NB4 (cell line): ENCODE measurements around the gene RNF31.

Experiments
- DNase-seq: peaks from one replicate; pipeline ENCODE4 v3.0.0; 2010; ENCODE audit warnings: low read depth
- H3K4me3 ChIP-seq: one replicate; pipeline ENCODE4 v1.5.1; 2011; ENCODE audit warnings: mild to moderate bottlenecking, low read depth, low read length, moderate library complexity
- MYC ChIP-seq: IDR thresholded peaks from 2 replicates; pipeline ENCODE4 v1.6.1; 2011; ENCODE audit warnings: low read depth, low read length
- POLR2A ChIP-seq: IDR thresholded peaks from 2 replicates; pipeline ENCODE4 v1.6.1; 2011; ENCODE audit warnings: mild to moderate bottlenecking; ENCODE audit not compliant: insufficient read length; ENCODE audit errors: extremely low read depth
- TF ChIP-seq, protein P1 (sequence below): IDR thresholded peaks from one replicate; pipeline ENCODE4 v1.5.1; 2012; ENCODE audit warnings: low read depth, low read length
- TF ChIP-seq, protein P2 (sequence below): IDR thresholded peaks from 2 replicates; pipeline ENCODE4 v1.6.1; 2011; ENCODE audit warnings: low read depth, low read length

RNF31 gene

DNA sequence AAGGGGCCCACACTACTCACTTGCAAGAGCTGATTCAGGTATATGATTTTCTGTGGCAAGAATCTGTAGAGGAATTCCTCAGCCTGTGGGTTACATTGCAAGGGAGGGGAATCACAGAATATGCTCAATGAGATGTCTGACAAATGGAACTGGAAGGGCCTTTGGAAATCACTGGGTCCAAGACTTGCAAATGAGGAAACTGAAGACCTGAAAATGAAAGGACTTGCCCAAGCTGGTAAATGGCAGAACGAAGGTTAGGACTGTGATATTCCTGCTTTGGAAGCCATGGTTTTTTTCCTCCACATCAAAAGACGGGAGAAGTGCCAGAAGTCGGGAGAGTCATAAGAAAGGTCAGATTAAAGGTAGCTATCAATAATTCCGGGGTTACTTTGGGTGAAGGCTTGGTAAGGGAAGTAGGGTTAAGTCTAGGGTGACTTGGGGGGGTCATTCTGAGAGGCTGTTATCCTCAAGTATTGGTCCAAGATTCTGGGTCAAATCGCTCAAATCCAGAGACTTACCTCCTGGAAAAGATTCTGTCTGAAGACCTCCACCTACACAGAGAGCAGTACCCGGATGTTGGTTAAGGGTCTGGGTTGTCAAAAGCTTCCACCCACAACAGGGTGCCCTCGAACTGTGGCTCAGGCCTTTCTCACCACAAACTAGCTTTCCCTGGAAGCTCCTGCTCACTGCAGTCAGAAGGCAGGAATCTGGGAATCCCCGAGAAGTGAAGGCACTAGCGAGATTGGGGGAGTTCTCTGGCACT lies 1.4 kb upstream of the RNF31 start:
- peak overlapping the region; percentile 99 for H3K4me3 ChIP-seq
- peak; percentile 33 for DNase-seq
- TF ChIP-seq, protein P1, sequence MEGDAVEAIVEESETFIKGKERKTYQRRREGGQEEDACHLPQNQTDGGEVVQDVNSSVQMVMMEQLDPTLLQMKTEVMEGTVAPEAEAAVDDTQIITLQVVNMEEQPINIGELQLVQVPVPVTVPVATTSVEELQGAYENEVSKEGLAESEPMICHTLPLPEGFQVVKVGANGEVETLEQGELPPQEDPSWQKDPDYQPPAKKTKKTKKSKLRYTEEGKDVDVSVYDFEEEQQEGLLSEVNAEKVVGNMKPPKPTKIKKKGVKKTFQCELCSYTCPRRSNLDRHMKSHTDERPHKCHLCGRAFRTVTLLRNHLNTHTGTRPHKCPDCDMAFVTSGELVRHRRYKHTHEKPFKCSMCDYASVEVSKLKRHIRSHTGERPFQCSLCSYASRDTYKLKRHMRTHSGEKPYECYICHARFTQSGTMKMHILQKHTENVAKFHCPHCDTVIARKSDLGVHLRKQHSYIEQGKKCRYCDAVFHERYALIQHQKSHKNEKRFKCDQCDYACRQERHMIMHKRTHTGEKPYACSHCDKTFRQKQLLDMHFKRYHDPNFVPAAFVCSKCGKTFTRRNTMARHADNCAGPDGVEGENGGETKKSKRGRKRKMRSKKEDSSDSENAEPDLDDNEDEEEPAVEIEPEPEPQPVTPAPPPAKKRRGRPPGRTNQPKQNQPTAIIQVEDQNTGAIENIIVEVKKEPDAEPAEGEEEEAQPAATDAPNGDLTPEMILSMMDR: no peak

DNA sequence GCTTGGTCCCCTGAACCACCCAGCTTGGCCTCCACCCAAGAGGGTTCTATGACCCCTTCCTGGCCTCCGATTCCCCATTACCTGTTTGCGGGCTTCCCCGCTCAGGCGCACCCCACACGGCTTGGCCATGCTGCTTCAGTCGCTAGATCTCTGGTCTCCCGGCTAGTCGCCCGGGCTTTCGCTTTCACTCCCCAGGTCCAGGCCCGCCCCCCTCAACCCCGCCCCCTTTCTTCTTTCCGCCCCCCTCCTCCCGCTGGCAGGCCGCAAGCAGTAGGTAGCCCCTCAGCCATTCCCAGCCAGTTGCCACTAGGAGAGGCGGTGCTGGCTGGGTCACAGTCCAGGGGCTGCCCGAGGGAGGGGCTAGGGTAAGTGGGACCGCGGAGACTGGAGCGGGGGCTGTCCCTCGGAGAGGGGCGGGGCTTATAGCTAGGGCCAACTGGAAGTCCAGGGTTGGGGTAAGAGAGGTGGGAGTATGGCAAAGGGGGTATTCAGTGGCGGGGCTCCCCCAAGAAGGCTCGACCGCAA lies 783 bp upstream of the RNF31 start, which contains the start of gene PSME2:
TSS of gene PSME2 (minus strand) at position 158 of the 525 bp plus-strand sequence. CDS start at position 129, 29 bp downstream.
- DNase-seq: peak; percentile 99
- peak within 1 kb of the TSS; percentile 99 for H3K4me3 ChIP-seq
- TF ChIP-seq, protein P2, sequence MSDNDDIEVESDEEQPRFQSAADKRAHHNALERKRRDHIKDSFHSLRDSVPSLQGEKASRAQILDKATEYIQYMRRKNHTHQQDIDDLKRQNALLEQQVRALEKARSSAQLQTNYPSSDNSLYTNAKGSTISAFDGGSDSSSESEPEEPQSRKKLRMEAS: peak; percentile 64
- TF ChIP-seq POLR2A (peak; percentile 54), MYC (no peak; the same call in 1 of the 2 replicates)

DNA sequence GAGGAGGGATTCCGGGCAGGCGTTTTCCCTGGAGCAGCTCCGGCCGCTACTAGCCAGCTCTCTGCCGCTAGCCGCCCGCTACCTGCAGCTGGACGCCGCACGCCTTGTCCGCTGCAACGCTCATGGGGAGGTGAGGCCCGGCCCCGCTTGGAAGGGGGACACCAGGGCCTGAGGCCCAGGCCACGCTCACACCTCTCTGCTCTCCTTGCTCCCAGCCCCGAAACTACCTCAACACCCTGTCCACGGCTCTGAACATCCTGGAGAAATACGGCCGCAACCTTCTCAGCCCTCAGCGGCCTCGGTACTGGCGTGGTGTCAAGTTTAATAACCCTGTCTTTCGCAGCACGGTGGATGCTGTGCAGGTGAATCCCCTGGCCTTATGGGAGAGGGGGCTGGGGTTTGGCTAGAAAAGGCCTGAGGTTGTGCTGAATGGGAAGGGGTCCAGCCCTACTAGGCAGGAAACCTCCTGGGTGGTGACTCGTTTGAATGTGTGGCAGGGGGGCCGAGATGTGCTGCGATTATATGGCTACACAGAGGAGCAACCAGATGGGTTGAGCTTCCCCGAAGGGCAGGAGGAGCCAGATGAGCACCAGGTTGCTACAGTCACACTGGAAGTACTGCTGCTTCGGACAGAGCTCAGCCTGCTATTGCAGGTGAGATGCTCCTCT lies 597 bp downstream of the RNF31 start:
- peak; percentile 18 for DNase-seq
- TF ChIP-seq MYC (no peak), POLR2A (no peak)
- TF ChIP-seq, protein P2: no peak
- TF ChIP-seq, protein P1: no peak

DNA sequence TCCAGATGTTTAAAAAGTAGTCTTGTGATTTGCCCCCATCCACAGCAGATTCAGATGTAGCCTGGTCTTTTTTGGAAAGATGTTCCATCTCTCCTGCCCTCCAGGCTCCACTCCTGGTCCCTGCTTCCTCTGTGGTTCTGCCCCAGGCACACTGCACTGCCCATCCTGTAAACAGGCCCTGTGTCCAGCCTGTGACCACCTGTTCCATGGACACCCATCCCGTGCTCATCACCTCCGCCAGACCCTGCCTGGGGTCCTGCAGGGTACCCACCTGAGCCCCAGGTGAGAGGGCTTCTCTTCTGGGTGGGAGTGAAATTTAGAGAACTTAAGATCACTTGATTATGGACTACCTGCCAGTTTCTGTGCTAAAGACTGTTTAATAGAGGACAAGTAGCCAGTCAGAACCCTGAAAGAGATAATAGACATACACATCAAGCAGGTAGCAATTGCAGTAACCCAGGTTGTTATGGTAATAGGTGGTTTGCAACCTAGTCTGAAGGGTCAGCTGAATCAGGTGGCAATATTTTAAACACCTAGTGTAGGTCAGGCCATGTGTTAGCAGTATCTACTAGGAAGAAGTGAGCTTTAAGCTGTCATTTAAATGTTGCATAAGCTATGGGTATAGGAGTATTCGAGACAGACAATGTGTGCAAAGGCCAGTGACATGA lies 2.1 kb downstream of the RNF31 start:
- H3K4me3 ChIP-seq: no peak overlapping the region
- TF ChIP-seq, protein P2: no peak
- no peak for TF ChIP-seq MYC
- TF ChIP-seq POLR2A: no peak
- TF ChIP-seq, protein P1: no peak
- no peak for DNase-seq

More for the DNA sequence above, 597 bp downstream of the RNF31 start:
- peak overlapping the region; percentile 78 for H3K4me3 ChIP-seq

DNA sequence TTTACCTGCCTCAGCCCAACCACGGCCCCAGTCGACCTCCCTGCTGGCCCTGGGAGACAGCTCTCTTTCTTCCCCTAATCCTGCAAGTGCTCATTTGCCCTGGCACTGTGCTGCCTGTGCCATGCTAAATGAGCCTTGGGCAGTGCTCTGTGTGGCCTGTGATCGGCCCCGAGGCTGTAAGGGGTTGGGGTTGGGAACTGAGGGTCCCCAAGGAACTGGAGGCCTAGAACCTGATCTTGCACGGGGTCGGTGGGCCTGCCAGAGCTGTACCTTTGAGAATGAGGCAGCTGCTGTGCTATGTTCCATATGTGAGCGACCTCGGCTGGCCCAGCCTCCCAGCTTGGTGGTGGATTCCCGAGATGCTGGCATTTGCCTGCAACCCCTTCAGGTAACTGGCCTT lies 2.8 kb downstream of the RNF31 start:
- TF ChIP-seq MYC: no peak
- TF ChIP-seq POLR2A: no peak
- TF ChIP-seq, protein P1: no peak
- TF ChIP-seq, protein P2: no peak
- H3K4me3 ChIP-seq: no peak overlapping the region
- DNase-seq: no peak
